Measurements from ENCODE around the gene RAD51B.
A peak's percentile ranks its signal among the peaks of the same experiment; 100 is the strongest.

DNA sequence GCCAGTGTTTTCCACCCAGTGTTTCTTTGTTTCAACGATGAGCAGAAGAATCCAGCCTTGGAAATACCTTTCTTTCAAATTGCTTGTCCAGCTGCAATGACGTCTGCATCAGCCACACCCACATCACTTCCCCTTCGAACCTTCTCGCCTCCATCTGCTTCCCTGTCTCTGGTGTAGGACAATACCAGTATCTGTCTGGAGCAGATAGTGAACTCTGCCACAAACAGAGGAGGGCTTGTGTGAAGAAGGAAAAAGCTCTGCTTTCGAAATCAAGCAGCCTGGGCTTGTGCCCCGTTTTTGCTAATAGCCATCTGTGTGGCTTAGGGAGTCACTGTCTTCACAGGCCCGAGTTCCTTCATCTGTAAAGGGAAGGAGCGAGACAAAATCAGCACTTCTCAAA, 557.9 kb downstream of the RAD51B start:
- TF ChIP-seq CEBPG (CRISPR knock-in tag; IDR thresholded peaks at IDR 0.05) (peak; percentile 75), HNRNPH1 (optimal IDR thresholded peaks at IDR 0.05; ENCODE audit: low read depth, low read length) (no peak), NFE2L1 (CRISPR knock-in tag; IDR thresholded peaks at IDR 0.05; ENCODE audit: borderline replicate concordance) (no peak), KDM4B (CRISPR knock-in tag; IDR thresholded peaks at IDR 0.05) (no peak), ZNF33A (CRISPR knock-in tag; IDR thresholded peaks at IDR 0.05; ENCODE audit: borderline replicate concordance) (no peak)
- TF ChIP-seq, protein P1, sequence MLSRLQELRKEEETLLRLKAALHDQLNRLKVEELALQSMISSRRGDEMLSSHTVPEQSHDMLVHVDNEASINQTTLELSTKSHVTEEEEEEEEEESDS (CRISPR knock-in tag; IDR thresholded peaks at IDR 0.05; ENCODE audit: borderline replicate concordance) = no peak

Data from HepG2 (cell line).